Vagina (tissue), 2 donors: ENCODE results near the gene SLC19A1.

Experiments used
- CTCF ChIP-seq, 3 experiments: fragments of 450-650 bp in 2 of 3; fragments of 200-600 bp in 1 of 3; sonication (generic) in 1 of 3; IDR thresholded peaks; one replicate each; pipeline ENCODE4 v1.5.1; 2017 to 2019; ENCODE audit warnings: antibody characterized with exemption in 3 of 3, mild to moderate bottlenecking in 2 of 3, moderate library complexity in 2 of 3
- POLR2A ChIP-seq, 2 donors: fragments of 450-650 bp; IDR thresholded peaks; one replicate each; pipeline ENCODE4 v1.6.1; 2017; ENCODE audit warnings: antibody characterized with exemption in 2 of 2, mild to moderate bottlenecking in 2 of 2, moderate library complexity in 2 of 2

- TF ChIP-seq CTCF (IDR thresholded peaks at IDR 0.05) (no peak), POLR2A (IDR thresholded peaks at IDR 0.05) (no peak)
Observed at GRCh38 chr21:45507523-45507875, 34.7 kb downstream of the SLC19A1 start.
